ENCODE data around the gene FUT8.
"Not testable (repeated sequence)": the region's sequence is repeated elsewhere in the genome, so short reads cannot be mapped to it uniquely, and the experiment has no call there.

FUT8 gene

DNA sequence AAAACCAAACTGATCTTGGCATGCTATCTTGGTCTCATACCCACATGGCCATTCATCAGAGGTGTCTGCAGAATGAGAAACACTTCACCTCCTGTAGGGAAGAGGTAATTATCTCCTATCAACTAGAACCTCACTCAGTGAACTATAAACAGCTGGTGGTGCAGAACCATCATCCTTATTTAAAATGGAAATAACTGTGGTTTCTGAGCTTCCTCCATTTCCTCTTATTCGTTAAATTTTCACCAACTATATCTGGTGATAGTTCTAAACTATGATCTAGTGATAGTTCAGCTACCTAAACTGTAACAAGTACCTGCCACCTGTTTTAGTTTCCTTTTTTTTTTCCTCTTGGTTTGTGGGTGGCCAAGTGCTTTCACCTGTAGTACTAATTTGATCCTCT is 218.5 kb downstream of the FUT8 start:
- Histone ChIP-seq H3K4me3 (ENCODE audit: low read depth in 1 of 2, low read length in 2 of 2) (no peak overlapping the region), H3K36me3 (ENCODE audit: control insufficient read depth in 1 of 2, insufficient read depth in 2 of 2, low read length in 2 of 2) (peaks cover 5 to 7% of the 10 kb centered on the region in 2 donors), H3K4me1 (ENCODE audit: control insufficient read depth in 1 of 2, insufficient read depth in 2 of 2, low read length in 2 of 2) (no peaks in the 10 kb centered on the region), H3K9me3 (ENCODE audit: control insufficient read depth in 1 of 2, low read length in 2 of 2) (peaks cover 0 to 3% of the 10 kb centered on the region in 2 donors), H3K27me3 (ENCODE audit: low read depth, low read length) (no peaks in the 10 kb centered on the region), H3K27ac (ENCODE audit: low read length) (no peak overlapping the region)

DNA sequence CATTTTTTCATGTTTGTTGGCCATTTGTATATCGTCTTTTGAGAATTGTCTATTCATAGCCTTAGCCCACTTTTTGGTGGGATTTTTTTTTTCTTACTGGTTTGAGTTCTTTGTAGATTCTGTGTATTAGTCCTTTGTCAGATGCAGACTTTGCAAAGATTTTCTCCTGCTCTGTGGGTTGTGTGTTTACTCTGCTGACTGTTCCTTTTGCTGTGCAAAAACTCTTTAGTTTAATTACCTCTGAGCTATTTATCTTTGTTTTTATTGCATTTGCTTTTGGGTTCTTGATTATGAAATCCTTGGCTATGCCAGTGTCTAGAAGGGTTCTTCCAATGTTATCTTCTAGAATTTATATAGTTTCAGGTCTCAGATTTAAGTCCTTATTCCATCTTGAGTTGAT is 220.0 kb downstream of the FUT8 start:
- Histone ChIP-seq H3K36me3 (ENCODE audit: control insufficient read depth in 1 of 2, insufficient read depth in 2 of 2, low read length in 2 of 2) (peaks cover 5 to 7% of the 10 kb centered on the region in 2 donors), H3K27ac (ENCODE audit: low read length) (no peak overlapping the region), H3K27me3 (ENCODE audit: low read depth, low read length) (no peaks in the 10 kb centered on the region)

DNA sequence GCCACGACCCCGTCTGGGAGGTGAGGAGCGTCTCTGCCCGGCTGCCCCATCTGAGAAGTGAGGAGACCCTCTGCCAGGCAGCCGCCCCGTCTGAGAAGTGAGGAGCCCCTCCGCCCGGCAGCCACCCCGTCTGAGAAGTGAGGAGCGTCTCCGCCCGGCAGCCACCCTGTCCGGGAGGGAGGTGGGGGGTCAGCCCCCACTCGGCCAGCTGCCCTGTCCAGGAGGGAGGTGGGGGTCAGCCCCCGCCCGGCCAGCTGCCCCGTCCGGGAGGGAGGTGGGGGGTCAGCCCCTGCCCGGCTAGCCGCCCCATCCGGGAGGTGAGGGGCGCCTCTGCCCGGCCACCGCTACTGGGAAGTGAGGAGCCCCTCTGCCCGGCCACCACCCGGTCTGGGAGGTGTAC is 221.1 kb downstream of the FUT8 start:
- not testable (repeated sequence) for H3K9me3 ChIP-seq (ENCODE audit: control insufficient read depth in 1 of 2, low read length in 2 of 2); H3K4me1 ChIP-seq (ENCODE audit: control insufficient read depth in 1 of 2, insufficient read depth in 2 of 2, low read length in 2 of 2); H3K4me3 ChIP-seq (ENCODE audit: low read depth in 1 of 2, low read length in 2 of 2); H3K27ac ChIP-seq (ENCODE audit: low read length); H3K27me3 ChIP-seq (ENCODE audit: low read depth, low read length); H3K36me3 ChIP-seq (ENCODE audit: control insufficient read depth in 1 of 2, insufficient read depth in 2 of 2, low read length in 2 of 2)

More for the DNA sequence above, 220.0 kb downstream of the FUT8 start:
- Histone ChIP-seq H3K4me1 (ENCODE audit: control insufficient read depth in 1 of 2, insufficient read depth in 2 of 2, low read length in 2 of 2) (no peaks in the 10 kb centered on the region), H3K9me3 (ENCODE audit: control insufficient read depth in 1 of 2, low read length in 2 of 2) (peaks cover 0 to 3% of the 10 kb centered on the region in 2 donors), H3K4me3 (ENCODE audit: low read depth in 1 of 2, low read length in 2 of 2) (no peak overlapping the region)

DNA sequence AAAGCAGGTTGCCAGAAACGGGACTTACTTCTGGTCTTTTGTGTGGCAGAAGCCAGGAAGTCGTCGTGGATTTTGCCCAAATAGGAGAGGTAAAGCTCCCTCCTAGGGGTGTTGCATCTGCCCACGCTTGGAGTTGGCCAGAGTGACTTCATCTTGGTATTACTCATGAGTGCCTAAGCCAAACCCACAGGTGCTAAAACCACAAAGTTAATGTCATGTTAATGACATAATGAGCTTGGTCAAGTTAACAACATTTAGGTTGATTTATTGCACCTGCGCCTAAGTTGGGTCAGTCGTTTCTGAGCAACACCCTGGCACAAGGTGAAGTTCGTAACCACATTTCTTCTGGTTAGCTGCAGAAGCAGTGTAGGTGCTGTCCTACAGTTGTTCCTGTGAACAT is 225.2 kb downstream of the FUT8 start:
- no peaks in the 10 kb centered on the region for H3K27me3 ChIP-seq (ENCODE audit: low read depth, low read length)
- H3K36me3 ChIP-seq (ENCODE audit: control insufficient read depth in 1 of 2, insufficient read depth in 2 of 2, low read length in 2 of 2) = no peaks in the 10 kb centered on the region
- H3K27ac ChIP-seq (ENCODE audit: low read length) = no peak overlapping the region
- H3K9me3 ChIP-seq (ENCODE audit: control insufficient read depth in 1 of 2, low read length in 2 of 2) = peaks cover 0 to 3% of the 10 kb centered on the region in 2 donors
- no peak overlapping the region for H3K4me3 ChIP-seq (ENCODE audit: low read depth in 1 of 2, low read length in 2 of 2)
- no peaks in the 10 kb centered on the region for H3K4me1 ChIP-seq (ENCODE audit: control insufficient read depth in 1 of 2, insufficient read depth in 2 of 2, low read length in 2 of 2)

DNA sequence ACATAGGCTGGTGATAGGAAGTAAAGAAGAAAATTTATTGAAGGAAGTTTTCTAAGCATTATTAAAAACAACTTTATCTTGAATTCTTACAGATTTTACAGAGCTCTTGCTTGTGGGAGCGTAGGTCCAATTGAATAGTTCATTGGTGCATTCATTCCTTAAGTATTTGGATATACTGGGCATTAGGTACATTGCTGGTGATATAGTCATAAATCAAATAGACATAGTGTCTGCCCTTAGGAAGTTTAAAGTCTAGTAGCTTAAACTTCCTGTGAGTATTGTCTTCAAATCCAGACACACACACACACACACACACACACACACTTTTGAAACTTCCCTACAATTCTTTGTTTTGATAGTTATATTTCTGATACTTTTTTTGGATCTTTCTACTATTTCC is 226.7 kb downstream of the FUT8 start:
- peaks cover 0 to 3% of the 10 kb centered on the region in 2 donors for H3K9me3 ChIP-seq (ENCODE audit: control insufficient read depth in 1 of 2, low read length in 2 of 2)
- H3K4me3 ChIP-seq (ENCODE audit: low read depth in 1 of 2, low read length in 2 of 2) = no peak overlapping the region
- H3K36me3 ChIP-seq (ENCODE audit: control insufficient read depth in 1 of 2, insufficient read depth in 2 of 2, low read length in 2 of 2) = no peaks in the 10 kb centered on the region
- no peaks in the 10 kb centered on the region for H3K4me1 ChIP-seq (ENCODE audit: control insufficient read depth in 1 of 2, insufficient read depth in 2 of 2, low read length in 2 of 2)
- H3K27me3 ChIP-seq (ENCODE audit: low read depth, low read length) = no peaks in the 10 kb centered on the region
- no peak overlapping the region for H3K27ac ChIP-seq (ENCODE audit: low read length)

DNA sequence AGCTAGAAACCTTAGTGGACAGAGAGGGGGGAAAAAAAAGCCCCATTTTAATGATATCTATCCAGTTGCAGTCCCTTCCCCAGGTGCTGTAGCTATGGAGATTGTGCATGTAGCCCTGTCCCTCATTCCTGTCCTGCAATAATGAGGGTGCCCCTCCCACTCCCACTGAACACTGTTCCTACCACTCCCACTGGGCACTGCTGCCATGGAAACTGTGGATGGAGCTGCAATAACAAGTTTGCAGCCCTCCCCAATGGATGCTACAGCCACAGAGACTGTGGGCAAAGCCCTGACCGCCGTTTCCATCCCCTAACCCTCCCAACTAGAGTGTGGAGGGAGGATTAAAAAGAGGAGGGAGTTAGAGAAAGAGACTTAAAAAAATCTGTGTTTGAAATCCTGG is 238.3 kb downstream of the FUT8 start:
- H3K27ac ChIP-seq (ENCODE audit: low read length) = no peak overlapping the region
- H3K4me3 ChIP-seq (ENCODE audit: low read depth in 1 of 2, low read length in 2 of 2) = no peak overlapping the region
- H3K4me1 ChIP-seq (ENCODE audit: control insufficient read depth in 1 of 2, insufficient read depth in 2 of 2, low read length in 2 of 2) = no peaks in the 10 kb centered on the region
- no peaks in the 10 kb centered on the region for H3K27me3 ChIP-seq (ENCODE audit: low read depth, low read length)
- no peaks in the 10 kb centered on the region for H3K9me3 ChIP-seq (ENCODE audit: control insufficient read depth in 1 of 2, low read length in 2 of 2)
- no peaks in the 10 kb centered on the region for H3K36me3 ChIP-seq (ENCODE audit: control insufficient read depth in 1 of 2, insufficient read depth in 2 of 2, low read length in 2 of 2)

DNA sequence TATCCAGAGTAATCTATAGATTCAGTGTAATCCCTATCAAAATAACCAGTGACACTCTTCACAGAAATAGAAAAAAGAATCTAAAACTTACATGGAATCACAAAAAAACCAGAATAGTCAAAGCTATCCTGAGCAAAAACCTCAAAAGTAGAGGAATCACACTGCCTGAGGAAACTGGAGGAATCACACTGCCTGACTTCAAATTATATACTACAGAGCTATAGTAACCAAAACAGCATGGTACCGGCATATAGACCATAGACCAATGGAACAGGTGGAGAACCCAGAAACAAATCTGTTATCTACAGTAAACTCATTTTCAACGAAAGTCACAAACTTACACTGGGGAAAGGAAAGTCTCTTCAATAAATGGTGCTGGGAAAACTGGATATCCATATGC is 244.0 kb downstream of the FUT8 start:
- no peaks in the 10 kb centered on the region for H3K9me3 ChIP-seq (ENCODE audit: control insufficient read depth in 1 of 2, low read length in 2 of 2)
- H3K27ac ChIP-seq (ENCODE audit: low read length) = no peak overlapping the region
- H3K36me3 ChIP-seq (ENCODE audit: control insufficient read depth in 1 of 2, insufficient read depth in 2 of 2, low read length in 2 of 2) = no peaks in the 10 kb centered on the region

DNA sequence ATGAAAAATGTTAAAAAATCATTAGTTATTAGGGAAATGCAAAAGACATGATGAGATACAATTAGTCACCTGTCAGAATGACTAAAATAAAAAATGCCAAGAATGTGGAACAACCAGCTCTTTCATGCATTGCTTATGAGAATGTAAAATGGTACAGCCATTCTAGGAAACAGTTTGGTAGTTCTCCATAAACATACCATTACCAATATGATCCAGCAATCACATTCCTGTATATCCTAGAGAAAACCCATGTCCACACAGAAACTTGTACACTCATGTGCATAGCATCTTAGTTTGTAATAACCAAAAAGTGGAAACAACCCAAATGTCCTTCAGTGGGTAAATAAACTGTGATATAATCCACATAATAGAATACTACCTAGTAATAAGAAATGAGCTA is 245.7 kb downstream of the FUT8 start:
- H3K4me1 ChIP-seq (ENCODE audit: control insufficient read depth in 1 of 2, insufficient read depth in 2 of 2, low read length in 2 of 2) = no peaks in the 10 kb centered on the region
- no peaks in the 10 kb centered on the region for H3K9me3 ChIP-seq (ENCODE audit: control insufficient read depth in 1 of 2, low read length in 2 of 2)
- H3K27ac ChIP-seq (ENCODE audit: low read length) = no peak overlapping the region
- H3K27me3 ChIP-seq (ENCODE audit: low read depth, low read length) = no peaks in the 10 kb centered on the region
- no peak overlapping the region for H3K4me3 ChIP-seq (ENCODE audit: low read depth in 1 of 2, low read length in 2 of 2)
- H3K36me3 ChIP-seq (ENCODE audit: control insufficient read depth in 1 of 2, insufficient read depth in 2 of 2, low read length in 2 of 2) = no peaks in the 10 kb centered on the region

More for the DNA sequence above, 244.0 kb downstream of the FUT8 start:
- no peak overlapping the region for H3K4me3 ChIP-seq (ENCODE audit: low read depth in 1 of 2, low read length in 2 of 2)
- H3K4me1 ChIP-seq (ENCODE audit: control insufficient read depth in 1 of 2, insufficient read depth in 2 of 2, low read length in 2 of 2) = no peaks in the 10 kb centered on the region
- no peaks in the 10 kb centered on the region for H3K27me3 ChIP-seq (ENCODE audit: low read depth, low read length)

DNA sequence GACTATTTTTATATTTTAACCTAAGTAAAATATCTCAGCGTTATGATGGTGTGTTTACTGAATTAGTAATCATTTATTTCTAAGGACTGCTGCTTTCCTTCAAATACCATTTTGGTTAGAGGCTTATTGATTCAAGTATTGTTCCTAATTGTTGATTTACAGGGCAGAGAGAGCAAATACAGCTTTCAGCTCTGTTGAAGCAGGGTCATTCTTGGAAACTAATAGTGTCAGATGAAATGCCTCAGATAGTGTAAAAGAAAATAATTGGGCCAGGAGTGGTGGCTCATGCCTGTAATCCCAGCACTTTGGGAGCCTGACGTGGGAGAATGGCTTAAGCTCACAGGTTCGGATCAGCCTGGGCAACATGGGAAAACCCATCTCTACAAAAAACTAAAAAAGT is 249.3 kb downstream of the FUT8 start:
- Histone ChIP-seq H3K4me1 (ENCODE audit: control insufficient read depth in 1 of 2, insufficient read depth in 2 of 2, low read length in 2 of 2) (no peaks in the 10 kb centered on the region), H3K27me3 (ENCODE audit: low read depth, low read length) (no peaks in the 10 kb centered on the region)

DNA sequence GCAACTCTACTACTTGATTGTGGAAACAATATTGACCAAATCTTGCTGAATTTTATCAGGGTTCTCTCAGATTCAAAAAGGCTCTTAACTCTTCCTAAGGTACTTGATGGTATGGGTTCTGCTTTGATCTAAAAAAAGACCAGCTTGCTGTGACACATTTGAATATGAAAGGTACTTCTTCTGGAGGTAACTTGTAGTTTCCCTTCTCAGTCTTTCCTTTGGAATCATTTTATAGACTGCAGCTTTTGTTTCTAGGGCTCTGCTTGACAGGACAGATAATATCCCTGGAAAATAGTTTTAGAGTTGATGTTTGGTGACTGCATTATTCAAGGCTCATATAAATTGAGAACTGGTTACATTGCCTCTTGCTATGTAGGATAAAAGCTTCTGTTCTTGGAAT is 251.9 kb downstream of the FUT8 start:
- H3K9me3 ChIP-seq (ENCODE audit: control insufficient read depth in 1 of 2, low read length in 2 of 2) = no peaks in the 10 kb centered on the region
- H3K4me3 ChIP-seq (ENCODE audit: low read depth in 1 of 2, low read length in 2 of 2) = no peak overlapping the region
- H3K27ac ChIP-seq (ENCODE audit: low read length) = no peak overlapping the region
- H3K4me1 ChIP-seq (ENCODE audit: control insufficient read depth in 1 of 2, insufficient read depth in 2 of 2, low read length in 2 of 2) = no peaks in the 10 kb centered on the region
- H3K36me3 ChIP-seq (ENCODE audit: control insufficient read depth in 1 of 2, insufficient read depth in 2 of 2, low read length in 2 of 2) = no peaks in the 10 kb centered on the region
- H3K27me3 ChIP-seq (ENCODE audit: low read depth, low read length) = no peaks in the 10 kb centered on the region

More for the DNA sequence above, 249.3 kb downstream of the FUT8 start:
- H3K9me3 ChIP-seq (ENCODE audit: control insufficient read depth in 1 of 2, low read length in 2 of 2) = no peaks in the 10 kb centered on the region
- H3K4me3 ChIP-seq (ENCODE audit: low read depth in 1 of 2, low read length in 2 of 2) = no peak overlapping the region
- H3K27ac ChIP-seq (ENCODE audit: low read length) = no peak overlapping the region
- H3K36me3 ChIP-seq (ENCODE audit: control insufficient read depth in 1 of 2, insufficient read depth in 2 of 2, low read length in 2 of 2) = no peaks in the 10 kb centered on the region

DNA sequence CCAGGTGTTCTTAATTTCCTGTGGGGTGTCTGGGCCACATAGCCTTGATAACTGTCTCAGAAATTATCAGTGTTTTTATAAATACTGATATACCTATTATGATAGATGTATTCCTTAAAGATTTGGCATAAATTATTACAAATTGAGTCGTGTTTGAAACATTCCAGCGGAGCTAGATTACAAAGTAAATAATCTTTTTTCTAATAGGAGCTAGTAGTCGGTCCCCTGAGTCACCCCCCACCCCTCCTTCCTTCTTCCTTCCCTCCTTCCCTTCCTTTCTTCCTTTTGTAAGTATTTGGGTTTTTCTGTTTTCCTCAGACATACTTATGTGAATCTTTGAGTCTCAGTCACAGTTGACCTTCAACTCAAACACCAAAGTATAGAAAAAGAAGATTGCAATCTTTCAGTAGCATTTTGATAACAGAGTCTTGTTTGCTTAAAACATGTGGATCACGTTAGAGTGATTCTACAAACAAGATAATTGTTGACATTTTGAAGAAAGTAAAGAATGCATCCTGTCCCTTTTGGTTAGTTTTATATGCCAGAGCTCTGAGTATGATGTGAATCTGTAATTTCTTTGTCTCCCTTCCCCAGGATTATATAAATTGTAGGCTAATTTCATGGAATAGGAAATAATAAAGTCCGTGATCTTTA is 264.0 kb downstream of the FUT8 start:
- Histone ChIP-seq H3K27me3 (ENCODE audit: low read depth, low read length) (no peaks in the 10 kb centered on the region), H3K27ac (ENCODE audit: low read length) (no peak overlapping the region), H3K36me3 (ENCODE audit: control insufficient read depth in 1 of 2, insufficient read depth in 2 of 2, low read length in 2 of 2) (no peaks in the 10 kb centered on the region), H3K9me3 (ENCODE audit: control insufficient read depth in 1 of 2, low read length in 2 of 2) (no peaks in the 10 kb centered on the region), H3K4me3 (ENCODE audit: low read depth in 1 of 2, low read length in 2 of 2) (no peak overlapping the region), H3K4me1 (ENCODE audit: control insufficient read depth in 1 of 2, insufficient read depth in 2 of 2, low read length in 2 of 2) (no peaks in the 10 kb centered on the region)

DNA sequence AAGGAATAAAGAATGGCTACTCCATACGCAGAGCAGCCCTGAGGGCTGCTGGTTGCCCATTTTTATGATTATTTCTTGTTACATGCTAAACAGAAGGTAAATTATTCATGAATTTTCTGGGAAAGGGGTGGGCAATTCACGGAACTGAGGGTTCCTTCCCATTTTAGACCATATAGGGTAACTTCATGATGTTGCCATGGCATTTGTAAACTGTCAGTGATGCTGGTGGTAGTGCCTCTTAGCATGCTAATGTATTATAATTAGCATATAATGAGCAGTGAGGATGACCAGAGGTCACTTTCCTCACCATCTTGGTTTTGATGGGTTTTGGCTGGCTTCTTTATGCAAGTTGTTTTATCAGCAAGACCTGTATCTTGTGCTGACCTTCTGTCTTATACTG is 273.0 kb downstream of the FUT8 start:
- Histone ChIP-seq H3K36me3 (ENCODE audit: control insufficient read depth in 1 of 2, insufficient read depth in 2 of 2, low read length in 2 of 2) (no peaks in the 10 kb centered on the region), H3K4me1 (ENCODE audit: control insufficient read depth in 1 of 2, insufficient read depth in 2 of 2, low read length in 2 of 2) (no peaks in the 10 kb centered on the region), H3K27ac (ENCODE audit: low read length) (no peak overlapping the region), H3K4me3 (ENCODE audit: low read depth in 1 of 2, low read length in 2 of 2) (no peak overlapping the region), H3K27me3 (ENCODE audit: low read depth, low read length) (no peaks in the 10 kb centered on the region), H3K9me3 (ENCODE audit: control insufficient read depth in 1 of 2, low read length in 2 of 2) (no peaks in the 10 kb centered on the region)

All from muscle layer of duodenum (tissue), 2 donors.